ENCODE measurements around the gene CEBPG.

DNA sequence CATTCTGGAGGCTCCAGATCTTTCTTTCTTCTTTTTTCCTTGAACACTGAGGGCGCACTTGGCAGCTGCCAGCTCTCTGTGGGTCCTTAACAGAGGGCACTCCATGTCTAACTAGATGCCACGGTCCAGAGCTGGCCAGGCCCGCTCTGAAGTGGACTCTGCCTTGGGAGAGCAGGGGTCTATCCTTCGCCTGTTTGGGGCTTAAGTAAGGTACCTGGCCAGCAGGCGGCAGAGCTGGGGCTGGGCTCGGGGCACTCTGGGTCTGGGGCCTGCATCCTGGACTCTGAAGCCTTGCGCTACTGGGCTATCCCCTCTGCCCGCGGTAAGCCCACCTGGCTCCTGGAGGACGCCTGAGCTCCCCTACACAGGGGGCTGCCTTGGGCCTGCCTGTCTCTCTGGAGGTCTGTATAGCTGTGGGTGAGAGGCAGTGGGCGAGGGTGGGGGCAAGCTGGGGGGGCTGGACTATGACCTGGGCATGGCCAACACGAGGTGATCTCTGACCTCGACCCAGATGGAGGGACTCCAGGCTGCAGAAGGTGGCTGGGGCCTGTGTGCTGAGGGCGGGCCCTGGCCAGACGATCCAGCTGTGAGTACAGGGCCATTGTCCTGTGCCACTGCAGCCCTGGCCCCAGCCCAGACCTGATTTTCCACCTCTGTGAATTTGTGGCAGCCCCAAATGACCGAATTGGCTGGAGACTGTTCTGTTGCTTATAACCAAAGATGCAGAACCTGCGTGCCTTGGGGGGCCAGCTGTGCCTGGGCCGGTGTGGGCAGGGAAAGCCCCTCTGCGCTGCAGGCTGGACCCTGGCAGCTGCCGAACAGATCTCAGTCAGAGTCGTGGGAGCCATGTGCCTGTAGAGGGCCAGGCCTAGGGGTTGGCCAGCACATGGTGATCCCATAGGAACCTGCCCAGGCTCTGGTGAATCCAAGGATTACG is 26.5 kb downstream of the CEBPG start:
- TF ChIP-seq CTCF (IDR thresholded peaks at IDR 0.05) = no peak
- TF ChIP-seq POLR2A (IDR thresholded peaks at IDR 0.05) = no peak
